Right lobe of liver (tissue), 6 donors: ENCODE measurements around the gene DLG2. TPM values are rescaled to one million over a fixed set of nuclear protein-coding genes. Genes with fewer than 3 reads are reported as not detected.
A peak's percentile ranks its signal among the peaks of the same experiment; 100 is the strongest.

Source experiments
- ATAC-seq, 4 donors: fragments of 200-7000 bp; cut with Tn5 transposase; one replicate each; pipeline ENCODE4 v1.9.1; 2020; ENCODE audit warnings: mild to moderate bottlenecking in 4 of 4, moderate library complexity in 4 of 4
- DNase-seq, 3 donors: peaks; one replicate each; pipeline ENCODE4 v3.0.0-alpha.2; 2020
- H3K27ac ChIP-seq, 3 donors: fragments of 200-600 bp; one replicate each; pipeline ENCODE4 v1.8.0; 2022
- H3K27me3 ChIP-seq, 2 donors: fragments of 200-600 bp; one replicate each; pipeline ENCODE4 v1.8.0; 2022
- H3K36me3 ChIP-seq, 4 donors: fragments of 200-600 bp; sonication (generic) in 1 of 4; one replicate each; pipeline versions ENCODE4 v1.5.1 to v1.8.0; 2017 to 2022; ENCODE audit warnings: control low read depth in 1 of 4
- H3K4me1 ChIP-seq, 4 donors: fragments of 200-600 bp; sonication (generic) in 1 of 4; one replicate each; pipeline versions ENCODE4 v1.5.1 to v1.8.0; 2017 to 2022; ENCODE audit warnings: control low read depth in 1 of 4
- H3K4me3 ChIP-seq, 3 donors: fragments of 200-600 bp; one replicate each; pipeline ENCODE4 v1.8.0; 2022
- H3K9me3 ChIP-seq, 4 donors: fragments of 200-600 bp; sonication (generic) in 1 of 4; one replicate each; pipeline versions ENCODE4 v1.5.1 to v1.8.0; 2017 to 2022; ENCODE audit warnings: control low read depth in 1 of 4
- POLR2A ChIP-seq: fragments of 450-650 bp; IDR thresholded peaks from one replicate; pipeline ENCODE4 v1.6.1; 2017; ENCODE audit warnings: antibody characterized with exemption, mild to moderate bottlenecking
- WGBS: methylation state at CpG from one replicate; pipeline ENCODE4 v1.1.6; 2018; ENCODE audit warnings: low coverage, low lambda C conversion rate; ENCODE audit not compliant: insufficient coverage; ENCODE audit errors: missing lambda C conversion rate; 5-methylcytosine and 5-hydroxymethylcytosine counted together
- intact Hi-C, 2 donors: fragments of 100-400 bp; cut with DNase I; formaldehyde crosslinking; loops; one replicate each; pipeline versions ENCODE4 v1.11.2 to v1.14.1; 2022
- total RNA-seq, 6 experiments: library from RNA; depleted of rRNA in 2 of 6; stranded (reverse); fragments of >200 nt in 2 of 6; fragmentation: NEBNext Ultra II Directional in 3 of 6; extraction: Animal tissue kit (Norgen Biotek cat#: 25700) in 3 of 6; gene quantifications; one replicate each; pipeline versions ENCODE4 v1.1.0 to v1.2.4, GENCODE V29; 2016 to 2023
- TF ChIP-seq, protein P1 (sequence below), 4 donors: fragments of 200-600 bp in 3 of 4; fragments of 450-650 bp in 1 of 4; IDR thresholded peaks; one replicate each; pipeline versions ENCODE4 v1.5.1 to v1.8.0; 2016 to 2022; ENCODE audit warnings: antibody characterized with exemption in 4 of 4, mild to moderate bottlenecking in 2 of 4
- donor health status: DM: no; HTN: yes; CAD: no.
- donor health status: DM: no; HTN: no; CAD: no.
- donor health status: DM: no; HTN: no; CAD: no.
- donor health status: DM: no; HTN: yes; CAD: no.
- donor health status: DM: no; HTN: yes; CAD: no.

Gene DLG2
- total RNA-seq, 6 experiments from 2014 or later = 1.2 to 6.4 (median 2.5) TPM

- Histone ChIP-seq H3K27me3 (no peaks in the 10 kb centered on the region), H3K4me3 (peak overlapping the region in 1 of 3 donors; percentile 17), H3K9me3 (no peaks in the 10 kb centered on the region), H3K27ac (no peak overlapping the region), H3K36me3 (no peaks in the 10 kb centered on the region), H3K4me1 (peaks cover 0 to 11% (median 6%) of the 10 kb centered on the region in 4 donors)
- intact Hi-C loops = no loop called here
- no peak for TF ChIP-seq POLR2A
- TF ChIP-seq, protein P1, sequence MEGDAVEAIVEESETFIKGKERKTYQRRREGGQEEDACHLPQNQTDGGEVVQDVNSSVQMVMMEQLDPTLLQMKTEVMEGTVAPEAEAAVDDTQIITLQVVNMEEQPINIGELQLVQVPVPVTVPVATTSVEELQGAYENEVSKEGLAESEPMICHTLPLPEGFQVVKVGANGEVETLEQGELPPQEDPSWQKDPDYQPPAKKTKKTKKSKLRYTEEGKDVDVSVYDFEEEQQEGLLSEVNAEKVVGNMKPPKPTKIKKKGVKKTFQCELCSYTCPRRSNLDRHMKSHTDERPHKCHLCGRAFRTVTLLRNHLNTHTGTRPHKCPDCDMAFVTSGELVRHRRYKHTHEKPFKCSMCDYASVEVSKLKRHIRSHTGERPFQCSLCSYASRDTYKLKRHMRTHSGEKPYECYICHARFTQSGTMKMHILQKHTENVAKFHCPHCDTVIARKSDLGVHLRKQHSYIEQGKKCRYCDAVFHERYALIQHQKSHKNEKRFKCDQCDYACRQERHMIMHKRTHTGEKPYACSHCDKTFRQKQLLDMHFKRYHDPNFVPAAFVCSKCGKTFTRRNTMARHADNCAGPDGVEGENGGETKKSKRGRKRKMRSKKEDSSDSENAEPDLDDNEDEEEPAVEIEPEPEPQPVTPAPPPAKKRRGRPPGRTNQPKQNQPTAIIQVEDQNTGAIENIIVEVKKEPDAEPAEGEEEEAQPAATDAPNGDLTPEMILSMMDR (IDR thresholded peaks at IDR 0.05) = peak; percentile 50 to 64 (median 60)
- no peak for DNase-seq
- WGBS = 39% methylated on average over 5 of the region's 5 CpGs
- ATAC-seq = peak; percentile 82 to 90 (median 86)
Observed at GRCh38 chr11:83827940-83828554, 1799.1 kb downstream of the DLG2 start.

DNA sequence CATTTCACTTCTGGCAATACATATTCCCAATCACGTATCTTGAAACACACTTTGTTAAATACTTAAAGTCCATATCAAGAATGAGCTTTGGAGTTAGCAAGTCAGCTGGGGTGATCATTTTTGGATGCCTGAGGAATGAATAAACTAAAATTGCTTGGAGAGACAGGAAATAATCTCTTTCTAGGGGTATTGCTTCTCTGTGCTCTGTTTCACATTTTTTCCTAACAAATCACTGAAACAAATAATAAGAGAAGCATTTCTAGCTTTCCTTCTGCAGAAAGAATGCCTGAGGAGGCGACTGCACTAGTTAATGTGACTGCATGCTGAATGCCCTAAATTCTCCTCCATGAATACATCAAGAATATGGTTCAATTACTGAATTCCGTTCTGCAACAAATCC, 1799.6 kb downstream of the DLG2 start:
- intact Hi-C loops = no loop called here
- Histone ChIP-seq H3K36me3 (no peaks in the 10 kb centered on the region), H3K9me3 (no peaks in the 10 kb centered on the region), H3K4me1 (peaks cover 0 to 11% (median 5%) of the 10 kb centered on the region in 4 donors), H3K27ac (no peak overlapping the region), H3K27me3 (no peaks in the 10 kb centered on the region), H3K4me3 (no peak overlapping the region)
- DNase-seq (no peak), ATAC-seq (no peak)
- WGBS = 58% methylated on average over 3 of the region's 3 CpGs
- no peak for TF ChIP-seq POLR2A
- TF ChIP-seq, protein P1 (IDR thresholded peaks at IDR 0.05) = no peak

- DNase-seq (no peak), ATAC-seq (no peak)
- TF ChIP-seq POLR2A = no peak
- TF ChIP-seq, protein P1 (IDR thresholded peaks at IDR 0.05) = no peak
- no peak overlapping the region for H3K27ac ChIP-seq
- H3K36me3 ChIP-seq = no peaks in the 10 kb centered on the region
- H3K27me3 ChIP-seq = no peaks in the 10 kb centered on the region
- no peaks in the 10 kb centered on the region for H3K9me3 ChIP-seq
- intact Hi-C loops = no loop called here
- no peak overlapping the region for H3K4me3 ChIP-seq
- no peaks in the 10 kb centered on the region for H3K4me1 ChIP-seq
Observed at GRCh38 chr11:83826078-83826477, 1801.1 kb downstream of the DLG2 start.

- Histone ChIP-seq H3K4me3 (no peak overlapping the region), H3K36me3 (no peaks in the 10 kb centered on the region), H3K27me3 (no peaks in the 10 kb centered on the region), H3K9me3 (no peaks in the 10 kb centered on the region), H3K4me1 (no peaks in the 10 kb centered on the region), H3K27ac (no peak overlapping the region)
- intact Hi-C loops = no loop called here
- DNase-seq (no peak), ATAC-seq (no peak)
- TF ChIP-seq, protein P1 (IDR thresholded peaks at IDR 0.05) = no peak
- TF ChIP-seq POLR2A = no peak
- 62% methylated on average over 7 of the region's 7 CpGs for WGBS
Observed at GRCh38 chr11:83823461-83824025, 1803.6 kb downstream of the DLG2 start.
